Stimulated activated naive CD8-positive, alpha-beta T cell treated with anti-CD3 and anti-CD28 coated beads, Interleukin-15, amount 100 ng/mL, for 72 hours (primary cell): ENCODE data around the gene GPALPP1.
"Not testable (repeated sequence)": the region's sequence is repeated elsewhere in the genome, so short reads cannot be mapped to it uniquely, and the experiment has no call there.

Experiments used
- ATAC-seq: fragments of 150-1000 bp; cut with Tn5 transposase; 2 replicates; pipeline ENCODE4 v1.10.0; 2021; ENCODE audit warnings: mild to moderate bottlenecking, moderate library complexity
- DNase-seq, 2 donors: peaks; one replicate each; pipeline ENCODE4 v3.0.0; 2021 to 2022
- H3K27ac Mint-ChIP-seq, 2 donors: one replicate each; pipeline ENCODE4 v1.8.0; 2022; ENCODE audit warnings: mild to moderate bottlenecking in 2 of 2, mixed read lengths in 2 of 2, moderate library complexity in 2 of 2
- H3K27me3 Mint-ChIP-seq: one replicate; pipeline ENCODE4 v1.8.0; 2022; ENCODE audit warnings: mixed read lengths
- H3K4me1 Mint-ChIP-seq: one replicate; pipeline ENCODE4 v1.8.0; 2022; ENCODE audit warnings: mild to moderate bottlenecking, mixed read lengths
- H3K4me3 Mint-ChIP-seq, 2 donors: one replicate each; pipeline ENCODE4 v1.8.0; 2022; ENCODE audit warnings: mild to moderate bottlenecking in 2 of 2, mixed read lengths in 2 of 2, moderate library complexity in 1 of 2
- H3K9me3 Mint-ChIP-seq, 2 donors: one replicate each; pipeline ENCODE4 v1.8.0; 2022; ENCODE audit warnings: mixed read lengths in 2 of 2

Gene GPALPP1

DNA sequence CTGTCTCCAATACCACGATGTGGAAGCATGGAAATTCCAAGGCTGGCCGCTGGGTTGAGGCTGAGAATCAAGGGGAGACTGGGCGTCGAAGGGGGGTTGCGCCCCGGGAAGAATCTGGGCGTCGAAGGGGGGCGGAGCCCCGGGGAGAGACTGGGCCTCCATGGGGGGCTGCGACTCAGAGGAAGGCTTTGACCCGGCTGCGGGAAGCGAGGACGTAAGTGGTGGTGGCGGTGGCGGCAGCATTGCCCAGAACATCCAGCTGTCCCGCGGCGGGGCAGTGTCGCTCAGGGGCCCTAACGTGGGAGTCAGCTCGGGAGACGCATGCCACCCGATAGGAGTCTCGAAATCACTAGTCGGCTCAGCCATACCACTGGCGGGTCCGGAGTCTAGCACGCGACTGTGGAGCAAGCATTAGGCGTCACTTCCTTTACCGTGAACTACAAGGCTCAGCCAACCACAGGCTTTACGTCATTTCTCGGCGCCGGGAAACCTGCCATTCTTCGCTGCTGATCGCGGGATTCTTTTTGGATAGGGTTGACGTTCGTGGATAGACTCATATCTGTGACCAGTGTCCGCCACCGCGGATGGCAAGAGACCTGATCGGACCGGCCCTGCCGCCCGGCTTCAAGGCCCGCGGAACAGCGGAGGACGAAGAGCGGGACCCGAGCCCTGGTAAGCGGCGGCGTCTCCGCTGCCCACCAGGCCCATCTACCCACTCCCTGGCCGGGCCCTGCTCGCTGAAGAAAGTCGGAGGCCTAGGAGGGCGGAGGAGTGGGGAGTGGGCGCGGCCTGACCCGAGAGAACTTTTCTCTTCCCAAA is at the start of gene GPALPP1, which contains the start of gene NUFIP1:
Gene GPALPP1, plus strand, starts transcription at position 468 of the 819 bp plus-strand sequence. Its CDS starts 117 bp downstream, at position 585.
Gene NUFIP1, minus strand, starts transcription at position 401 of the 819 bp plus-strand sequence. Its CDS starts 35 bp downstream, at position 366.
- H3K9me3 Mint-ChIP-seq = no peaks in the 10 kb centered on the region

GRCh38 chr13:44943411-44943810 is 45.9 kb upstream of the GPALPP1 start:
- H3K9me3 Mint-ChIP-seq, H3K27me3 Mint-ChIP-seq, H3K27ac Mint-ChIP-seq, H3K4me1 Mint-ChIP-seq, H3K4me3 Mint-ChIP-seq, DNase-seq, ATAC-seq: not testable (repeated sequence)

More for the DNA sequence above, at the start of gene GPALPP1, which contains the start of gene NUFIP1:
- Mint-ChIP-seq H3K4me3 (peak within 1 kb of the TSS; percentile 96 to 99), H3K27ac (peak within 1 kb of the TSS; percentile 99), H3K4me1 (peaks cover 58% of the 10 kb centered on the region), H3K27me3 (no peaks in the 10 kb centered on the region)
- DNase-seq (peak; percentile 89 to 91), ATAC-seq (peak; percentile 100)

- Mint-ChIP-seq H3K4me3 (no peak overlapping the region), H3K27me3 (no peaks in the 10 kb centered on the region), H3K27ac (no peak overlapping the region), H3K9me3 (no peaks in the 10 kb centered on the region), H3K4me1 (no peaks in the 10 kb centered on the region)
- ATAC-seq (no peak), DNase-seq (no peak)
Observed at GRCh38 chr13:44951184-44951583, 38.2 kb upstream of the GPALPP1 start.

DNA sequence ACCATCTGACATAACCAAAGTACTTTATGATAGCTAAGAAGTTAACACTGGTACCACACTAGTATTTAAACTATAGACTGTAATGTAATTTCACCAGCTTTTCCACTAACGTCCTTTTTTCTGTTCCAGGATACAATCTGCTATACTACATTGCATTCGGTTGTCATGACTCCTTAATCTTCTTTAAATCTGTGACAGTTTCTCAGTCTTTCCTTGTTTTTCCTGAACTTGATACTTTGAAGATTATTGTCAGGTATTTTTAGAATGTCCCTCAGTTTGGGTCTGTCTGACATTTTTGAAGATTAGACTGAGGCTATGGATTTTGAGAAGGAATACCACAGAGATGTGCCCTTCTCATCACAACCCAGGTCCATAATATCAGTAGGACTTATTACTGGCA is 36.7 kb upstream of the GPALPP1 start:
- no peak for ATAC-seq
- no peaks in the 10 kb centered on the region for H3K4me1 Mint-ChIP-seq
- DNase-seq = no peak
- H3K9me3 Mint-ChIP-seq = no peaks in the 10 kb centered on the region
- no peak overlapping the region for H3K4me3 Mint-ChIP-seq
- H3K27ac Mint-ChIP-seq = no peak overlapping the region
- H3K27me3 Mint-ChIP-seq = no peaks in the 10 kb centered on the region

DNA sequence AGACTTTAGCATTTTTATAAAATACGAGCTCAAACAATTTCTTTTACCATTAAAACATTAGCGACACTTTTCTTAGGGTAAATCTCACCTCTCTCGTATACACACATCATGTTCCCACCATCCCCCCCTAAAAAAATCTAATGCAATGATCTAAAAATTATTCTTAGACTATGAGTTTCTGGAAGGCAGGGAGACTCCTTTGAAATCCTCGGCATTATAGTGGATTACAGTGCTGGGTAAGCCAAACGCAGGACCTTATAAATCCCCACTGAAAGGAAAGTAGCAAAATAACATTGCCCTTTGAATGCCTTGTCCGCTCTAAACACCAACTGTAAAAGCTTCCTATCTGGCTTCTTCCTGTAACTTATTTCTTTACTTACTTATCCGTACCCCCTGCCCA is 35.1 kb upstream of the GPALPP1 start:
- Mint-ChIP-seq H3K4me3 (no peak overlapping the region), H3K4me1 (no peaks in the 10 kb centered on the region), H3K9me3 (no peaks in the 10 kb centered on the region), H3K27ac (no peak overlapping the region), H3K27me3 (no peaks in the 10 kb centered on the region)
- ATAC-seq (no peak), DNase-seq (no peak)

DNA sequence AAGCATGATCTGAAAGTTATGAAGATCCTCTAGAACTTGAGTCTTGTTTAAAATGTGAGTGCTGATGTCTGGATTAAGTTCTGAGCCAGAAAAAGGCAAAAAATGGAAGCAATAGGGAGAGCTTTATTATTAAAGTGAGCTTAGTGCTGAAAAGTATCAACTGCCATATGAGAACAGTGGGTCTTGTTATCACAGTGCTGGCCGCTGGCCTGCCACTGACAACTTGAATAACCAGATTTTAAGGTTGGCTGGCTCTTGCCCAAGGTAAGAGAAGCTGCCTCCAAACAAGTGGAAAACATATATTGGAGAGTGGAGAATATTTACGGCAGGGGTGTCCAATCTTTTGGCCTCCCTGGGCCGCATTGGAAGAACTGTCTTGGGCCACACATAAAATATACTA is 33.9 kb upstream of the GPALPP1 start:
- DNase-seq (no peak), ATAC-seq (no peak)
- Mint-ChIP-seq H3K4me1 (no peaks in the 10 kb centered on the region), H3K27ac (no peak overlapping the region), H3K27me3 (no peaks in the 10 kb centered on the region), H3K4me3 (no peak overlapping the region), H3K9me3 (no peaks in the 10 kb centered on the region)

DNA sequence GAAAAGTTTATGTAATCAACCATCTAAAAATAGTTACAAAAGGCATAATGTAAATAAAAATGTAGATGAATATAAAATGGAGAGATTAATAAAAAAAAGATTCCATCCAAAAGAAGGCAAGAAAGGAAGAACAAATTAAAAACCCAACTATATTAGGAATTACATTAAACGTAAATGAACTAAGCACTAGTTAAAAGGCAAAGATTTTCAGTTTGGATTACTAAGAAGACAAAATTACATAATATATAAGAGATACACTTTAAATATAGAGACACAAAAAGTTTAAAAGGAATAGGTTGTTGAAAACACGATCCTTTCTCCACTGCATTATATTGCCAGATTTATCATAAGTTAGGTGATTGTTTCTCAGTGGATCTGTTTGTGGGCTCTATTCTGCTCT is 27.3 kb upstream of the GPALPP1 start:
- H3K9me3 Mint-ChIP-seq = peaks cover 14 to 26% of the 10 kb centered on the region in 2 donors
- no peak overlapping the region for H3K27ac Mint-ChIP-seq
- no peak for ATAC-seq
- DNase-seq = no peak
- no peaks in the 10 kb centered on the region for H3K27me3 Mint-ChIP-seq
- no peak overlapping the region for H3K4me3 Mint-ChIP-seq
- no peaks in the 10 kb centered on the region for H3K4me1 Mint-ChIP-seq

GRCh38 chr13:44967704-44968433 is 21.5 kb upstream of the GPALPP1 start:
- Mint-ChIP-seq H3K27me3 (no peaks in the 10 kb centered on the region), H3K9me3 (peaks cover under 1 to 13% of the 10 kb centered on the region in 2 donors), H3K4me3 (no peak overlapping the region), H3K4me1 (no peaks in the 10 kb centered on the region), H3K27ac (peak overlapping the region in 1 of 2 donors; percentile 15)
- ATAC-seq = no peak
- DNase-seq = no peak

GRCh38 chr13:44968434-44968815 is 20.9 kb upstream of the GPALPP1 start:
- Mint-ChIP-seq H3K4me3 (no peak overlapping the region), H3K27ac (peak overlapping the region in 1 of 2 donors; percentile 1), H3K27me3 (no peaks in the 10 kb centered on the region), H3K4me1 (no peaks in the 10 kb centered on the region), H3K9me3 (peaks cover 0 to 12% of the 10 kb centered on the region in 2 donors)
- DNase-seq (no peak), ATAC-seq (no peak)

GRCh38 chr13:44969551-44970484 is 19.5 kb upstream of the GPALPP1 start:
- no peak for DNase-seq
- no peak for ATAC-seq
- H3K4me1 Mint-ChIP-seq = no peaks in the 10 kb centered on the region
- no peak overlapping the region for H3K27ac Mint-ChIP-seq
- H3K9me3 Mint-ChIP-seq = peaks cover 0 to 4% of the 10 kb centered on the region in 2 donors
- H3K4me3 Mint-ChIP-seq = no peak overlapping the region
- no peaks in the 10 kb centered on the region for H3K27me3 Mint-ChIP-seq

- ATAC-seq (no peak), DNase-seq (no peak)
- H3K27ac Mint-ChIP-seq = no peak overlapping the region
- H3K27me3 Mint-ChIP-seq = no peaks in the 10 kb centered on the region
- no peaks in the 10 kb centered on the region for H3K9me3 Mint-ChIP-seq
- H3K4me1 Mint-ChIP-seq = no peaks in the 10 kb centered on the region
- no peak overlapping the region for H3K4me3 Mint-ChIP-seq
Observed at GRCh38 chr13:44971656-44972595, 17.4 kb upstream of the GPALPP1 start.

- Mint-ChIP-seq H3K4me1 (no peaks in the 10 kb centered on the region), H3K9me3 (no peaks in the 10 kb centered on the region), H3K27ac (no peak overlapping the region), H3K27me3 (no peaks in the 10 kb centered on the region), H3K4me3 (no peak overlapping the region)
- DNase-seq = no peak
- no peak for ATAC-seq
Observed at GRCh38 chr13:44972956-44973581, 16.3 kb upstream of the GPALPP1 start.

DNA sequence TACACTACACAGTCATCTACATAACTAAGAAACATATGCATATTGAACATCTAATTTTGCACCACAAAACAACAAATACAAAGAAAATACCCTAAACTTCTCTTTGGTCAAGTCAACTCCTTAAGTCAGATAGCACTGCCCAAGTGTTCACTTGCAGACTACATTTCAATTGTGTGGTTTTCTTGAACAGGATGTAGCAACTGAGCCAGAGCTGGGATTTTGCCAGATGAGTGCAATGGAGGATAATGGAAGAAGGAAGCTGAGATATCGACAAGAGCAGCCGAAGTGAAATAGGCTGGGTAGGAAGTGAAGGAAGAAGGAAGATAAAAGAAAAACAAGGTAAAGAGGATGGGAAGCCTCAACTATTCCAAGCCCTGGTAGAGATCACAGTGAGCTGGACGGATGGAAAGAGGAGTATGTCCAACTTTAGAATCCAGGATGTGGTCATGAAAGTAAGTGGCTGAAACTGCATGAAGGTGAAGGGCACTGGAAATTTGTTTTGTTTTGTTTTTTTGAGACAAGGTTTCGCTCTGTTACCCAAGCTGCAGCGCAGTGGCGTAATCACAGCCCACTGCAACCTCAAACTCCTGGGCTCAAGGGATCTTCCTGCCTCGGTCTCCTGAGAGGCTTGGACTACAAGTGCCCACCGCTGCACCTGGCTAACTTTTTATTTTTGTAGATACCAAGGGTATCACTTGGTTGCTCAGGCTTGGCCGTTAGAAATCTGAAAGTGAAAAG is 15.1 kb upstream of the GPALPP1 start:
- Mint-ChIP-seq H3K9me3 (no peaks in the 10 kb centered on the region), H3K4me1 (no peaks in the 10 kb centered on the region), H3K4me3 (no peak overlapping the region), H3K27me3 (no peaks in the 10 kb centered on the region), H3K27ac (no peak overlapping the region)
- ATAC-seq (no peak), DNase-seq (no peak)
